PC-9 (cell line): ENCODE measurements around the gene WDR88.

Experiments used
- EZH2 ChIP-seq: fragments of 200-600 bp; sonication (generic); IDR thresholded peaks from 2 replicates; pipeline ENCODE4 v1.8.0; 2017; ENCODE audit warnings: antibody characterized with exemption, low read depth
- TF ChIP-seq, protein P1 (sequence below): fragments of 200-600 bp; sonication (generic); conservative IDR thresholded peaks from 2 replicates; pipeline ENCODE4 v1.6.1; 2017; ENCODE audit warnings: mixed run types, antibody characterized with exemption, mild to moderate bottlenecking, moderate library complexity

GRCh38 chr19:33157906-33158305, 26.0 kb downstream of the WDR88 start:
- TF ChIP-seq, protein P1, sequence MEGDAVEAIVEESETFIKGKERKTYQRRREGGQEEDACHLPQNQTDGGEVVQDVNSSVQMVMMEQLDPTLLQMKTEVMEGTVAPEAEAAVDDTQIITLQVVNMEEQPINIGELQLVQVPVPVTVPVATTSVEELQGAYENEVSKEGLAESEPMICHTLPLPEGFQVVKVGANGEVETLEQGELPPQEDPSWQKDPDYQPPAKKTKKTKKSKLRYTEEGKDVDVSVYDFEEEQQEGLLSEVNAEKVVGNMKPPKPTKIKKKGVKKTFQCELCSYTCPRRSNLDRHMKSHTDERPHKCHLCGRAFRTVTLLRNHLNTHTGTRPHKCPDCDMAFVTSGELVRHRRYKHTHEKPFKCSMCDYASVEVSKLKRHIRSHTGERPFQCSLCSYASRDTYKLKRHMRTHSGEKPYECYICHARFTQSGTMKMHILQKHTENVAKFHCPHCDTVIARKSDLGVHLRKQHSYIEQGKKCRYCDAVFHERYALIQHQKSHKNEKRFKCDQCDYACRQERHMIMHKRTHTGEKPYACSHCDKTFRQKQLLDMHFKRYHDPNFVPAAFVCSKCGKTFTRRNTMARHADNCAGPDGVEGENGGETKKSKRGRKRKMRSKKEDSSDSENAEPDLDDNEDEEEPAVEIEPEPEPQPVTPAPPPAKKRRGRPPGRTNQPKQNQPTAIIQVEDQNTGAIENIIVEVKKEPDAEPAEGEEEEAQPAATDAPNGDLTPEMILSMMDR, result no peak
- no peak for TF ChIP-seq EZH2
